Measurements from ENCODE around the gene TEX26. TPM values are rescaled to one million over a fixed set of nuclear protein-coding genes. Genes with fewer than 3 reads are reported as not detected.

The TEX26 gene
- polyA plus RNA-seq, 2 donors: 0.45 TPM; not detected in 1

GRCh38 chr13:30966101-30966500, 33.6 kb downstream of the TEX26 start:
- Histone ChIP-seq H3K36me3 (ENCODE audit: control insufficient read depth in 2 of 2, insufficient read depth in 2 of 2, low read length in 1 of 2) (no peaks in the 10 kb centered on the region), H3K4me3 (ENCODE audit: low read depth in 1 of 2, low read length in 2 of 2) (no peak overlapping the region), H3K27ac (ENCODE audit: low read depth in 2 of 2, low read length in 1 of 2) (no peak overlapping the region), H3K9me3 (ENCODE audit: control insufficient read depth in 2 of 2, insufficient read depth in 1 of 2, low read depth in 1 of 2, low read length in 1 of 2) (no peaks in the 10 kb centered on the region), H3K27me3 (ENCODE audit: control insufficient read depth in 1 of 2, insufficient read depth in 2 of 2, low read length in 2 of 2) (no peaks in the 10 kb centered on the region), H3K4me1 (ENCODE audit: control insufficient read depth in 2 of 2, insufficient read depth in 2 of 2, low read length in 1 of 2) (no peaks in the 10 kb centered on the region)
- 65 to 84% methylated on average over 3 of the region's 3 CpGs for WGBS, 2 donors

GRCh38 chr13:30968846-30969245, 36.4 kb downstream of the TEX26 start:
- Histone ChIP-seq H3K36me3 (ENCODE audit: control insufficient read depth in 2 of 2, insufficient read depth in 2 of 2, low read length in 1 of 2) (no peaks in the 10 kb centered on the region), H3K4me1 (ENCODE audit: control insufficient read depth in 2 of 2, insufficient read depth in 2 of 2, low read length in 1 of 2) (no peaks in the 10 kb centered on the region), H3K9me3 (ENCODE audit: control insufficient read depth in 2 of 2, insufficient read depth in 1 of 2, low read depth in 1 of 2, low read length in 1 of 2) (no peaks in the 10 kb centered on the region), H3K27me3 (ENCODE audit: control insufficient read depth in 1 of 2, insufficient read depth in 2 of 2, low read length in 2 of 2) (no peaks in the 10 kb centered on the region), H3K27ac (ENCODE audit: low read depth in 2 of 2, low read length in 1 of 2) (no peak overlapping the region), H3K4me3 (ENCODE audit: low read depth in 1 of 2, low read length in 2 of 2) (no peak overlapping the region)
- WGBS, 2 donors: 64 to 85% methylated on average over 2 of the region's 2 CpGs

- WGBS, 2 donors: 71 to 81% methylated on average over 2 of the region's 2 CpGs
- Histone ChIP-seq H3K4me1 (ENCODE audit: control insufficient read depth in 2 of 2, insufficient read depth in 2 of 2, low read length in 1 of 2) (no peaks in the 10 kb centered on the region), H3K36me3 (ENCODE audit: control insufficient read depth in 2 of 2, insufficient read depth in 2 of 2, low read length in 1 of 2) (no peaks in the 10 kb centered on the region), H3K27me3 (ENCODE audit: control insufficient read depth in 1 of 2, insufficient read depth in 2 of 2, low read length in 2 of 2) (no peaks in the 10 kb centered on the region), H3K4me3 (ENCODE audit: low read depth in 1 of 2, low read length in 2 of 2) (no peak overlapping the region), H3K27ac (ENCODE audit: low read depth in 2 of 2, low read length in 1 of 2) (no peak overlapping the region), H3K9me3 (ENCODE audit: control insufficient read depth in 2 of 2, insufficient read depth in 1 of 2, low read depth in 1 of 2, low read length in 1 of 2) (no peaks in the 10 kb centered on the region)
Observed at GRCh38 chr13:30971575-30971974, 39.1 kb downstream of the TEX26 start.

GRCh38 chr13:30972888-30973377, 40.5 kb downstream of the TEX26 start:
- H3K4me1 ChIP-seq (ENCODE audit: control insufficient read depth in 2 of 2, insufficient read depth in 2 of 2, low read length in 1 of 2): no peaks in the 10 kb centered on the region
- WGBS, 2 donors: 1 to 12% methylated on average over 1 of the region's 1 CpG
- no peak overlapping the region for H3K27ac ChIP-seq (ENCODE audit: low read depth in 2 of 2, low read length in 1 of 2)
- no peaks in the 10 kb centered on the region for H3K27me3 ChIP-seq (ENCODE audit: control insufficient read depth in 1 of 2, insufficient read depth in 2 of 2, low read length in 2 of 2)
- H3K4me3 ChIP-seq (ENCODE audit: low read depth in 1 of 2, low read length in 2 of 2): no peak overlapping the region
- H3K36me3 ChIP-seq (ENCODE audit: control insufficient read depth in 2 of 2, insufficient read depth in 2 of 2, low read length in 1 of 2): no peaks in the 10 kb centered on the region
- no peaks in the 10 kb centered on the region for H3K9me3 ChIP-seq (ENCODE audit: control insufficient read depth in 2 of 2, insufficient read depth in 1 of 2, low read depth in 1 of 2, low read length in 1 of 2)

GRCh38 chr13:30974350-30974749, 41.9 kb downstream of the TEX26 start:
- no peaks in the 10 kb centered on the region for H3K36me3 ChIP-seq (ENCODE audit: control insufficient read depth in 2 of 2, insufficient read depth in 2 of 2, low read length in 1 of 2)
- no peak overlapping the region for H3K27ac ChIP-seq (ENCODE audit: low read depth in 2 of 2, low read length in 1 of 2)
- no peaks in the 10 kb centered on the region for H3K9me3 ChIP-seq (ENCODE audit: control insufficient read depth in 2 of 2, insufficient read depth in 1 of 2, low read depth in 1 of 2, low read length in 1 of 2)
- H3K4me3 ChIP-seq (ENCODE audit: low read depth in 1 of 2, low read length in 2 of 2): no peak overlapping the region
- no peaks in the 10 kb centered on the region for H3K4me1 ChIP-seq (ENCODE audit: control insufficient read depth in 2 of 2, insufficient read depth in 2 of 2, low read length in 1 of 2)
- no peaks in the 10 kb centered on the region for H3K27me3 ChIP-seq (ENCODE audit: control insufficient read depth in 1 of 2, insufficient read depth in 2 of 2, low read length in 2 of 2)
- WGBS, 2 donors: 14% methylated on average over 2 of the region's 2 CpGs

GRCh38 chr13:30976025-30976424, 43.6 kb downstream of the TEX26 start:
- H3K27me3 ChIP-seq (ENCODE audit: control insufficient read depth in 1 of 2, insufficient read depth in 2 of 2, low read length in 2 of 2): no peaks in the 10 kb centered on the region
- no peak overlapping the region for H3K4me3 ChIP-seq (ENCODE audit: low read depth in 1 of 2, low read length in 2 of 2)
- no peaks in the 10 kb centered on the region for H3K36me3 ChIP-seq (ENCODE audit: control insufficient read depth in 2 of 2, insufficient read depth in 2 of 2, low read length in 1 of 2)
- H3K27ac ChIP-seq (ENCODE audit: low read depth in 2 of 2, low read length in 1 of 2): no peak overlapping the region
- WGBS, 2 donors: 65 to 73% methylated on average over 4 of the region's 4 CpGs
- H3K4me1 ChIP-seq (ENCODE audit: control insufficient read depth in 2 of 2, insufficient read depth in 2 of 2, low read length in 1 of 2): no peaks in the 10 kb centered on the region
- H3K9me3 ChIP-seq (ENCODE audit: control insufficient read depth in 2 of 2, insufficient read depth in 1 of 2, low read depth in 1 of 2, low read length in 1 of 2): no peaks in the 10 kb centered on the region

- Histone ChIP-seq H3K9me3 (ENCODE audit: control insufficient read depth in 2 of 2, insufficient read depth in 1 of 2, low read depth in 1 of 2, low read length in 1 of 2) (no peaks in the 10 kb centered on the region), H3K27ac (ENCODE audit: low read depth in 2 of 2, low read length in 1 of 2) (no peak overlapping the region), H3K4me3 (ENCODE audit: low read depth in 1 of 2, low read length in 2 of 2) (no peak overlapping the region), H3K36me3 (ENCODE audit: control insufficient read depth in 2 of 2, insufficient read depth in 2 of 2, low read length in 1 of 2) (no peaks in the 10 kb centered on the region), H3K27me3 (ENCODE audit: control insufficient read depth in 1 of 2, insufficient read depth in 2 of 2, low read length in 2 of 2) (no peaks in the 10 kb centered on the region), H3K4me1 (ENCODE audit: control insufficient read depth in 2 of 2, insufficient read depth in 2 of 2, low read length in 1 of 2) (no peaks in the 10 kb centered on the region)
- 71 to 76% methylated on average over 15 of the region's 15 CpGs for WGBS, 2 donors
Observed at GRCh38 chr13:30978981-30979956, 46.8 kb downstream of the TEX26 start.

- Histone ChIP-seq H3K36me3 (ENCODE audit: control insufficient read depth in 2 of 2, insufficient read depth in 2 of 2, low read length in 1 of 2) (no peaks in the 10 kb centered on the region), H3K4me3 (ENCODE audit: low read depth in 1 of 2, low read length in 2 of 2) (no peak overlapping the region), H3K27ac (ENCODE audit: low read depth in 2 of 2, low read length in 1 of 2) (no peak overlapping the region), H3K4me1 (ENCODE audit: control insufficient read depth in 2 of 2, insufficient read depth in 2 of 2, low read length in 1 of 2) (no peaks in the 10 kb centered on the region), H3K9me3 (ENCODE audit: control insufficient read depth in 2 of 2, insufficient read depth in 1 of 2, low read depth in 1 of 2, low read length in 1 of 2) (no peaks in the 10 kb centered on the region), H3K27me3 (ENCODE audit: control insufficient read depth in 1 of 2, insufficient read depth in 2 of 2, low read length in 2 of 2) (no peaks in the 10 kb centered on the region)
- 55 to 56% methylated on average over 3 of the region's 3 CpGs for WGBS, 2 donors
Observed at GRCh38 chr13:30982506-30982905, 50.0 kb downstream of the TEX26 start.

- Histone ChIP-seq H3K27me3 (ENCODE audit: control insufficient read depth in 1 of 2, insufficient read depth in 2 of 2, low read length in 2 of 2) (no peaks in the 10 kb centered on the region), H3K27ac (ENCODE audit: low read depth in 2 of 2, low read length in 1 of 2) (no peak overlapping the region), H3K9me3 (ENCODE audit: control insufficient read depth in 2 of 2, insufficient read depth in 1 of 2, low read depth in 1 of 2, low read length in 1 of 2) (no peaks in the 10 kb centered on the region), H3K4me1 (ENCODE audit: control insufficient read depth in 2 of 2, insufficient read depth in 2 of 2, low read length in 1 of 2) (no peaks in the 10 kb centered on the region), H3K4me3 (ENCODE audit: low read depth in 1 of 2, low read length in 2 of 2) (no peak overlapping the region), H3K36me3 (ENCODE audit: control insufficient read depth in 2 of 2, insufficient read depth in 2 of 2, low read length in 1 of 2) (no peaks in the 10 kb centered on the region)
- WGBS, 2 donors: 87 to 94% methylated on average over 3 of the region's 3 CpGs
Observed at GRCh38 chr13:30982906-30983305, 50.5 kb downstream of the TEX26 start.

- H3K27me3 ChIP-seq (ENCODE audit: control insufficient read depth in 1 of 2, insufficient read depth in 2 of 2, low read length in 2 of 2): no peaks in the 10 kb centered on the region
Observed at GRCh38 chr13:30983431-30983830, 51.0 kb downstream of the TEX26 start.

More at GRCh38 chr13:30983431-30983830, 51.0 kb downstream of the TEX26 start:
- no peaks in the 10 kb centered on the region for H3K36me3 ChIP-seq (ENCODE audit: control insufficient read depth in 2 of 2, insufficient read depth in 2 of 2, low read length in 1 of 2)
- WGBS, 2 donors: 78 to 86% methylated on average over 4 of the region's 4 CpGs
- H3K9me3 ChIP-seq (ENCODE audit: control insufficient read depth in 2 of 2, insufficient read depth in 1 of 2, low read depth in 1 of 2, low read length in 1 of 2): no peaks in the 10 kb centered on the region
- no peaks in the 10 kb centered on the region for H3K4me1 ChIP-seq (ENCODE audit: control insufficient read depth in 2 of 2, insufficient read depth in 2 of 2, low read length in 1 of 2)
- H3K4me3 ChIP-seq (ENCODE audit: low read depth in 1 of 2, low read length in 2 of 2): no peak overlapping the region
- no peak overlapping the region for H3K27ac ChIP-seq (ENCODE audit: low read depth in 2 of 2, low read length in 1 of 2)
